HepG2 (cell line): Measurements from ENCODE around the gene TIMM23. TPM values are rescaled to one million over a fixed set of nuclear protein-coding genes. Genes with fewer than 3 reads are reported as not detected.

Source experiments
- ARID5B ChIP-seq: IDR thresholded peaks from 2 replicates; pipeline ENCODE4 v1.4.0; 2020; ENCODE audit warnings: mild to moderate bottlenecking, missing genetic modification reagents
- CERS6 ChIP-seq: sonication (generic); formaldehyde crosslinking; IDR thresholded peaks from 2 replicates; pipeline ENCODE4 v1.5.0; 2020; ENCODE audit warnings: missing genetic modification reagents
- EHMT2 ChIP-seq: fragments of 200-600 bp; sonication (generic); IDR thresholded peaks from 2 replicates; pipeline ENCODE4 v1.7.0; 2017; ENCODE audit warnings: antibody characterized with exemption, low read depth, low read length, borderline replicate concordance
- GFI1 ChIP-seq: sonication (generic); formaldehyde crosslinking; IDR thresholded peaks from 2 replicates; pipeline ENCODE4 v1.5.0; 2020; ENCODE audit warnings: missing genetic modification reagents, mild to moderate bottlenecking, borderline replicate concordance
- HDAC2 ChIP-seq: sonication (generic); formaldehyde crosslinking; IDR thresholded peaks from 2 replicates; pipeline ENCODE4 v1.4.0; 2020; ENCODE audit warnings: missing genetic modification reagents
- HNRNPUL1 ChIP-seq: fragments of 200-400 bp; formaldehyde crosslinking; IDR thresholded peaks from 2 replicates; pipeline ENCODE4 v1.6.1; 2017; ENCODE audit warnings: low read depth, mild to moderate bottlenecking, low read length, moderate library complexity
- KAT7 ChIP-seq: IDR thresholded peaks from 2 replicates; pipeline ENCODE4 v1.6.1; 2018; ENCODE audit warnings: borderline replicate concordance, missing compliant biosample characterization
- KAT8 ChIP-seq: IDR thresholded peaks from 2 replicates; pipeline ENCODE4 v1.6.1; 2016; ENCODE audit warnings: missing genetic modification reagents, missing compliant biosample characterization
- KLF13 ChIP-seq: sonication (generic); formaldehyde crosslinking; IDR thresholded peaks from 2 replicates; pipeline ENCODE4 v1.4.0; 2020; ENCODE audit warnings: mild to moderate bottlenecking, missing genetic modification reagents
- KMT2B ChIP-seq: IDR thresholded peaks from 2 replicates; pipeline ENCODE4 v1.6.1; 2016; ENCODE audit warnings: missing genetic modification reagents, missing compliant biosample characterization
- NFE2 ChIP-seq: sonication (generic); formaldehyde crosslinking; IDR thresholded peaks from 2 replicates; pipeline ENCODE4 v1.4.0; 2020; ENCODE audit warnings: missing genetic modification reagents
- NR2F1 ChIP-seq, 2 experiments: fragments of 450-650 bp in 1 of 2; formaldehyde crosslinking in 1 of 2; IDR thresholded peaks; 2 replicates each; pipeline versions ENCODE4 v1.5.0 to v1.6.1; 2016 to 2020; ENCODE audit warnings: mild to moderate bottlenecking in 1 of 2, missing compliant biosample characterization in 1 of 2, missing genetic modification reagents in 1 of 2, moderate library complexity in 1 of 2
- PRMT3 ChIP-seq: sonication (generic); formaldehyde crosslinking; IDR thresholded peaks from 2 replicates; pipeline ENCODE4 v1.8.1; 2022; ENCODE audit warnings: low read depth, mild to moderate bottlenecking, moderate library complexity, missing genetic modification reagents, borderline replicate concordance
- SOX13 ChIP-seq, 3 experiments: fragments of 450-650 bp in 1 of 3; sonication (generic) in 1 of 3; formaldehyde crosslinking in 1 of 3; IDR thresholded peaks in 2 of 3; conservative IDR thresholded peaks in 1 of 3; 2 replicates each; pipeline versions ENCODE4 v1.5.0 to v1.6.1; 2016 to 2020; ENCODE audit warnings: antibody characterized with exemption in 1 of 3, mild to moderate bottlenecking in 1 of 3, missing compliant biosample characterization in 1 of 3, missing genetic modification reagents in 1 of 3, moderate library complexity in 1 of 3
- UBTF ChIP-seq: sonication (generic); formaldehyde crosslinking; IDR thresholded peaks from 2 replicates; pipeline ENCODE4 v1.4.0; 2020; ENCODE audit warnings: mild to moderate bottlenecking, missing genetic modification reagents
- ZNF546 ChIP-seq: sonication (generic); formaldehyde crosslinking; conservative IDR thresholded peaks from 2 replicates; pipeline ENCODE4 v1.8.1; 2023; ENCODE audit warnings: mild to moderate bottlenecking, missing genetic modification reagents
- ZNF75D ChIP-seq: sonication (generic); formaldehyde crosslinking; IDR thresholded peaks from 2 replicates; pipeline ENCODE4 v1.8.1; 2023; ENCODE audit warnings: missing genetic modification reagents, mild to moderate bottlenecking, borderline replicate concordance
- ZNF883 ChIP-seq: sonication (generic); formaldehyde crosslinking; IDR thresholded peaks from 2 replicates; pipeline ENCODE4 v1.5.1; 2020; ENCODE audit warnings: mild to moderate bottlenecking, missing genetic modification reagents; ENCODE audit errors: not compliant biosample characterization
- polyA plus RNA-seq, 8 experiments: library from polyadenylated mRNA; depleted of rRNA in 3 of 8; stranded (reverse) in 7 of 8; unstranded in 1 of 8; fragments of >200 nt; fragmentation: Illumina TruSeq in 4 of 8; extraction: Trizol in 4 of 8; gene quantifications; 2 replicates each; pipeline versions ENCODE4 v1.2.1 to v1.2.3, GENCODE V29; 2011 to 2016; ENCODE audit warnings: low read depth in 4 of 8, missing spikeins in 1 of 8, mixed read lengths in 1 of 8; ENCODE audit not compliant: insufficient read depth in 1 of 8
- total RNA-seq, 5 experiments: library from RNA; depleted of rRNA; stranded (reverse); fragments of >200 nt; fragmentation: Illumina TruSeq; extraction: Trizol; gene quantifications; 2 replicates each; pipeline ENCODE4 v1.2.3, GENCODE V29; 2016; ENCODE audit warnings: low read depth in 1 of 5
- TF ChIP-seq, protein P1 (sequence below): sonication (generic); formaldehyde crosslinking; IDR thresholded peaks from 2 replicates; pipeline ENCODE4 v1.4.0; 2020; ENCODE audit warnings: missing genetic modification reagents, borderline replicate concordance

Gene TIMM23
- total and polyA plus RNA-seq, 2 of the 13 experiments (the other 11 are each of a cell fraction or from before 2014, with no cell fraction given) = 80.2 to 98.6 TPM

- TF ChIP-seq UBTF (CRISPR knock-in tag) (no peak), EHMT2 (no peak), KLF13 (no peak), ZNF883 (CRISPR knock-in tag) (no peak), ZNF75D (CRISPR knock-in tag) (no peak), NR2F1 (CRISPR knock-in tag; IDR thresholded peaks at IDR 0.05) (no peak), SOX13 (IDR thresholded peaks at IDR 0.05) (no peak), SOX13 (CRISPR knock-in tag; conservative IDR thresholded peaks at IDR 0.05 in 1 of 2, IDR thresholded peaks at IDR 0.05 in 1 of 2) (peak in 1 of 2 experiments; percentile 66; a peak in 2 of 4 replicates), CERS6 (no peak), KAT8 (CRISPR knock-in tag) (peak; percentile 52; the same call in 1 of the 2 replicates), HDAC2 (CRISPR knock-in tag) (peak; percentile 59), KAT7 (peak; percentile 53; the same call in 1 of the 2 replicates), PRMT3 (no peak), HNRNPUL1 (no peak), NFE2 (CRISPR knock-in tag) (no peak), ZNF546 (CRISPR knock-in tag) (no peak), KMT2B (CRISPR knock-in tag) (0 out of 2 replicates have a peak, but pooled peaks have one; percentile 45), GFI1 (peak; percentile 42), ARID5B (CRISPR knock-in tag) (peak; percentile 77)
- TF ChIP-seq, protein P1, sequence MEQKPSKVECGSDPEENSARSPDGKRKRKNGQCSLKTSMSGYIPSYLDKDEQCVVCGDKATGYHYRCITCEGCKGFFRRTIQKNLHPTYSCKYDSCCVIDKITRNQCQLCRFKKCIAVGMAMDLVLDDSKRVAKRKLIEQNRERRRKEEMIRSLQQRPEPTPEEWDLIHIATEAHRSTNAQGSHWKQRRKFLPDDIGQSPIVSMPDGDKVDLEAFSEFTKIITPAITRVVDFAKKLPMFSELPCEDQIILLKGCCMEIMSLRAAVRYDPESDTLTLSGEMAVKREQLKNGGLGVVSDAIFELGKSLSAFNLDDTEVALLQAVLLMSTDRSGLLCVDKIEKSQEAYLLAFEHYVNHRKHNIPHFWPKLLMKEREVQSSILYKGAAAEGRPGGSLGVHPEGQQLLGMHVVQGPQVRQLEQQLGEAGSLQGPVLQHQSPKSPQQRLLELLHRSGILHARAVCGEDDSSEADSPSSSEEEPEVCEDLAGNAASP = peak; percentile 53; the same call in 1 of the 2 replicates
These were observed 56.5 kb downstream of the TIMM23 start (continued) for GRCh38 chr10:46028584-46029460.
